Measurements from ENCODE around the gene PLCB1. TPM values are rescaled to one million over a fixed set of nuclear protein-coding genes. Genes with fewer than 3 reads are reported as not detected.

PLCB1 gene
- polyA plus RNA-seq, 1 donor (not counting 4 experiments of a cell fraction or from before 2014, with no cell fraction given): 0.37 TPM

GRCh38 chr20:8438748-8439147 is 306.7 kb downstream of the PLCB1 start:
- no peak for TF ChIP-seq EZH2 (IDR thresholded peaks at IDR 0.05; ENCODE audit: low read length)
- no peak for TF ChIP-seq CTCF (optimal IDR thresholded peaks at IDR 0.05 in 1 of 3, IDR thresholded peaks at IDR 0.05 in 1 of 3, conservative IDR thresholded peaks at IDR 0.05 in 1 of 3; ENCODE audit: extremely low read depth in 1 of 3, insufficient read depth in 2 of 3, low read length in 3 of 3)
- H3K4me1 ChIP-seq (ENCODE audit: control insufficient read depth, extremely low read depth, insufficient read depth, low read length): no peaks in the 10 kb centered on the region

GRCh38 chr20:8443464-8444072 is 311.5 kb downstream of the PLCB1 start:
- TF ChIP-seq EZH2 (IDR thresholded peaks at IDR 0.05; ENCODE audit: low read length): no peak
- no peak for TF ChIP-seq CTCF (optimal IDR thresholded peaks at IDR 0.05 in 1 of 3, IDR thresholded peaks at IDR 0.05 in 1 of 3, conservative IDR thresholded peaks at IDR 0.05 in 1 of 3; ENCODE audit: extremely low read depth in 1 of 3, insufficient read depth in 2 of 3, low read length in 3 of 3)
- no peaks in the 10 kb centered on the region for H3K36me3 ChIP-seq (ENCODE audit: control insufficient read depth in 2 of 2, extremely low read depth in 1 of 2, insufficient read depth in 2 of 2, low read length in 2 of 2)
- no peaks in the 10 kb centered on the region for H3K9me1 ChIP-seq (ENCODE audit: control insufficient read depth, extremely low read depth, insufficient read depth, low read length)
- FAIRE-seq (no peak), DNase-seq (ENCODE audit: low read depth, low spot score) (no peak)
- H3K9me3 ChIP-seq (ENCODE audit: control insufficient read depth, low read depth, low read length): no peaks in the 10 kb centered on the region
- no peak overlapping the region for H3K9ac ChIP-seq (ENCODE audit: control insufficient read depth, extremely low read depth, insufficient read depth, low read length)
- H4K20me1 ChIP-seq (ENCODE audit: control insufficient read depth, extremely low read depth, insufficient read depth, low read length): no peaks in the 10 kb centered on the region
- no peak overlapping the region for H3K4me3 ChIP-seq (ENCODE audit: control insufficient read depth in 2 of 3, extremely low read depth in 1 of 3, insufficient read depth in 2 of 3, low read depth in 1 of 3, low read length in 3 of 3)
- H3K27me3 ChIP-seq (ENCODE audit: control insufficient read depth, extremely low read depth, insufficient read depth, low read length): no peaks in the 10 kb centered on the region
- no peaks in the 10 kb centered on the region for H3K4me1 ChIP-seq (ENCODE audit: control insufficient read depth, extremely low read depth, insufficient read depth, low read length)
- no peaks in the 10 kb centered on the region for H3K79me2 ChIP-seq (ENCODE audit: control insufficient read depth, insufficient read depth, low read length)
- H3K27ac ChIP-seq (ENCODE audit: control insufficient read depth, insufficient read depth, low read length): no peak overlapping the region
- no peak overlapping the region for H3K4me2 ChIP-seq (ENCODE audit: control insufficient read depth, extremely low read depth, insufficient read depth, low read depth, low read length)
- H2AFZ ChIP-seq (ENCODE audit: control insufficient read depth, low read length): no peak overlapping the region
- dilution Hi-C loops (cut with MboI; ENCODE audit: extremely low pct_ligation_motif_present, low sequenced_read_pairs): no loop called here

More at GRCh38 chr20:8438748-8439147, 306.7 kb downstream of the PLCB1 start:
- dilution Hi-C loops (cut with MboI; ENCODE audit: extremely low pct_ligation_motif_present, low sequenced_read_pairs): no loop called here
- Histone ChIP-seq H2AFZ (ENCODE audit: control insufficient read depth, low read length) (no peak overlapping the region), H3K27me3 (ENCODE audit: control insufficient read depth, extremely low read depth, insufficient read depth, low read length) (no peaks in the 10 kb centered on the region), H3K9ac (ENCODE audit: control insufficient read depth, extremely low read depth, insufficient read depth, low read length) (no peak overlapping the region), H3K4me3 (ENCODE audit: control insufficient read depth in 2 of 3, extremely low read depth in 1 of 3, insufficient read depth in 2 of 3, low read depth in 1 of 3, low read length in 3 of 3) (no peak overlapping the region), H3K9me3 (ENCODE audit: control insufficient read depth, low read depth, low read length) (no peaks in the 10 kb centered on the region), H3K4me2 (ENCODE audit: control insufficient read depth, extremely low read depth, insufficient read depth, low read depth, low read length) (no peak overlapping the region), H3K36me3 (ENCODE audit: control insufficient read depth in 2 of 2, extremely low read depth in 1 of 2, insufficient read depth in 2 of 2, low read length in 2 of 2) (no peaks in the 10 kb centered on the region), H4K20me1 (ENCODE audit: control insufficient read depth, extremely low read depth, insufficient read depth, low read length) (no peaks in the 10 kb centered on the region), H3K27ac (ENCODE audit: control insufficient read depth, insufficient read depth, low read length) (no peak overlapping the region), H3K79me2 (ENCODE audit: control insufficient read depth, insufficient read depth, low read length) (no peaks in the 10 kb centered on the region), H3K9me1 (ENCODE audit: control insufficient read depth, extremely low read depth, insufficient read depth, low read length) (no peaks in the 10 kb centered on the region)
- FAIRE-seq (no peak), DNase-seq (ENCODE audit: low read depth, low spot score) (no peak)

Measured in keratinocyte (primary cell).